IPS DF 19.7 (cell line): Measurements from ENCODE around the gene SMOC1.

Experiments
- DNase-seq: peaks from one replicate; pipeline ENCODE4 v3.0.0-alpha.2; 2013; ENCODE audit warnings: low read depth, low spot score

The SMOC1 gene

DNA sequence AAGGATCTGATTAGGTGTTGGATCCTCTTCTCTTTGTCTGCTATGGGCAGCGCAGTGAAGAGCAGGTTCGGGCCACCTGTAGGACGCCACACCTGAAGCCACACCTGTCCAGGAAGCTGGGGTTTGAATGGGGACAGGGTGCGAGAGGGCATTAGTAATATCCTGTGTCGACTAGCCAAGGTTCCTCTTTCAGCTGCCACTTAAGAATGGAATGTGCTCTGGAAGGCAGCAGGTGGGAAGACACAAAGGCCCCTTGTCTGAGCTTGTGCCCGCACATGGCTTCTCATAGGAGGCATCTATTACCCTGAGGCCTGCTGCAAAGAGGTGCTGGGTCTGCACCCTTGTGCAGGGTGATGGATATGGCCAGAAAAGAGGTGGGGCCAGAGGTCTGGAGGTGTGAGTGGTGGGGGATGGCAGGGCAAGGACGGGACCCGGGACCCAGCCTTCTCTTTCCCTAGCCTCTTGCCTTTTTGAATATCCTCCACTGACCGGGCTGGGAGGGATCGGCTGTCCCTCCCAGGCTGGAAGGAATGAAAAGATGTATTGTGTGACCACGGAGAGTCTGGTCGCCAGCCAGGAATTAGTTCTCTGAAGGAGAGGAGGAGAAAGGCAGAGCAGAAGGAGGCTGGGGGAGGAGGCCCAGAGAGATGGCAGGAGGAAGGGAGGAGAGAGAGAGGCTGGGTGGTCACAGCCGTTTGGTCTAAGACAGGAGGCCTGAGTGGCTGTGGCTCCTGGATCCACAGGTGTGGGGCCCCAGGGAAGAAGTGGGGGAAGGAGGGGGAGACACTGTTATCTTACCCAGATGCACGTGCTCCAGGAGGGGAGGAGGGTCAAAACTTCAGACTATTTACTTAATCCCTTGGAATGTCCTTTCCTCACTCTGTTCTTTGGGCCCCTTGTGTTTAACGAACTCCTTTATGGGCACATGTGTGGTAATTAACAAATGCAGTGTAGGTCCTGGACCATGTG lies 101.5 kb downstream of the SMOC1 start:
- no peak for DNase-seq

DNA sequence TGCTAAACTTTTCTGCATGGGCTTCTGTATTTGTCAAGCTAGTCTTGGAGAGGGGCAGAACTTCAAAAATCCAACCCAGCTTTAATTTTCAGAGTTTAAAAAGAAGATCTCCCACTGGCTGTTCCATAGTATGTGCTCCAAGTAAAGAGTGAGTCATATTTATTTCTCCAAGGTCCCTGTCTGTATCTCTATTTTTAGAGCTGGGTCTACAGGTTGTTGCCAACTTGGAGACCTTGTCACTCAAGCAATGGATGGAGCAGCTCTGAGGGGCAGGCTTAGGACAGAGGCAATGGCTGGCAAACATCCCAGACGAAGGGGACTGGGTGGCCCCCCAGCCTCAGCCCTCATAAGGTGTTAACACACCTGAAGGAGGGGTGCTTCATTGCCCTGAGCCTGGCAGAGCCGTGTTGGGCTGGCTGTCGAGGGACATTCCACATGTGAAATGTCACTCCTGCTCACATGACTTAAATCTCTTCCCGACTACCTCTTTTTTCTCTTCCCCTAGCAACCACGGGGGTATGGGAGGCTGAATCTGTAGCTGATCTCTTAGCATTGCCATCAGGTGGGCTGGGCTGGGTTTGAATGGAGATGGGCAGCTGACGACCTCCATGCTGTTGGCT lies 103.1 kb downstream of the SMOC1 start:
- no peak for DNase-seq

DNA sequence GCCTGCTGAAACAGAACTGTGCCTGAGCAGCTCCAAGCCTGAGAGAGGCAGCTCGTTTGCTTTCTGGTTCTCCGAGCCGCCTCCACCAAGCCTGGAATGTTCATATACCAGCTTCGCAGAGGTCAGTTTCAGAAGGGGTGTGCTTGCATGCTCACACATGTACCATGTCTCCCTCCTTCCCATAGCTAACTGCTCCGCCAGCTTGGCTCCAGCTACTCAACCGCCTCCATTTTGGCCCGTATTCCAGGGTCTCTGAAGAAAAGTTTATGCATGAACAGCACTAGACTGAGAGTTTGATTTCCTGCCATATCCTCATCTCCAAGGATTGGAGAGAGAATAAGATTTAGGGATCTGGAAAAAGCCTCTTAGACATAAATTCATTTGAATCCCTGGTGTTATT lies 103.7 kb downstream of the SMOC1 start:
- no peak for DNase-seq

- no peak for DNase-seq
These were observed 104.1 kb downstream of the SMOC1 start for GRCh38 chr14:69983317-69983716.

DNA sequence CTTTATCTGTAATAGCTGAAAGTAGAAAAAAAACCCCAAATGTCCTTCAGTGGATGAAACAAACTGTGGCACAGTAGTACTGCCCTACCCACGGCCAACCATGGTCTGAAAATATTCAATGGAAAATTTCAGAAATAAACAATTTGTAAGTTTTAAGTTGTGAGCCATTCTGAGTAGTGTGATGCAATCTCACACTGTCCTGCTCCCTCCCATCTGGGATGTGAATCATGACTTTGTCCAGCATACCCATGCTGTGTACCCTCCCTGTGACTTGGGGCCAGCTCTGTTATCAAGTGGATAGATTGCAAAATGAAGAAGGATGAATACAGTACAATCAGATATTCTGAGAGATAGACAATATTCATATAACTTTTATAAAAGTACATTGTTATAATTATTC lies 106.2 kb downstream of the SMOC1 start:
- no peak for DNase-seq

DNA sequence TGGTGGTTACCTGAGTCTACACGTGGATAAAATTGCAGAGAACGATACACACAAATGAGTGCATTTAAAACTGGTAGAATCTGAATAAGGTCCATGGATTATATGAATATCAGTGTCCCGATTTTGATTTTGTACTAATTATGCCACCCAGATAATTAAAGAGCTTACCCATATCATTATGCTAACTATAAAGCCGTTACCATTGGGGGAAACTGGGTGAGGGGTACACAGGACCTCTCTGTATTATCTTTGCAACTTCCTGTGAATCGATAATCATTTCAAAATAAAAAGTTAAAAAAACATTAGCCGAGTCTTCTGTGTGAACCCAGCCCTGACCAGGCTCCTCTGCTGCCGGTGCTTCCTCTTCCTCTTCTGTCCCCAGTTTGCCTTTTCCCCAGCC lies 107.1 kb downstream of the SMOC1 start:
- no peak for DNase-seq

DNA sequence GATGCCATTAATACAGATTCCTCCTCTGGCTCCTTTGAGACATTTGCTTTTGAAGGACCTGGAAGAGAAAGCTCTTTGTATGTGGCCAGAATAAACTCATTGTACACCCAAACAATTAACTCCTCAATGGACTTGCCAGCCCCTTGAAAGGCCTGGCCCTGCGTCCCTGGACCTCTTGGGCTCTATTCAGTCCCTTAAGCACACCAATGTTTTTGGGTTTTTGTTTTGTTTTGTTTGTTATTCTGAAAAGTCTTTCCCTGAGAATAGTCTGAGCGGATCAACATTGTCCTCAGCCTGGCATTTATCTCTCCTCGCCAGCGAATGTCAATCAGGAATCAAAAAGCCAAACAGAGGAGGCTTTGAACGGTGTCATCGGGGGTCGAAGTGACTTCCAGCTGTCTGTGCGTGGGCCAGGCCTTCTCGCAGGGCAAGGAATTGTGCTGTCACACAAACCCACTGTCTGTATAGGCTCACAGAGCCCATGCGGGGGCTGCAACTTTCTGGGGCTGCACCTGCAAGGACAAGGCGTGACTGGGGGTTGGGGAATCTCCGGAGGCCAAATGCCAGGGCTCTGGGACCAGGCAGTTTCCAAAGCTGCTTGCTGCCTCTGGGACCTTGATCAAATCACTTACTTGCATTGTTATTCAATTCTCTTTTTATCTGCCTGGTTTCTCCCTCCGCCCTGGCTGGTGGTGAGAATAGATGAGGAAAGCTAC lies 108.3 kb downstream of the SMOC1 start:
- peak; percentile 38 for DNase-seq

DNA sequence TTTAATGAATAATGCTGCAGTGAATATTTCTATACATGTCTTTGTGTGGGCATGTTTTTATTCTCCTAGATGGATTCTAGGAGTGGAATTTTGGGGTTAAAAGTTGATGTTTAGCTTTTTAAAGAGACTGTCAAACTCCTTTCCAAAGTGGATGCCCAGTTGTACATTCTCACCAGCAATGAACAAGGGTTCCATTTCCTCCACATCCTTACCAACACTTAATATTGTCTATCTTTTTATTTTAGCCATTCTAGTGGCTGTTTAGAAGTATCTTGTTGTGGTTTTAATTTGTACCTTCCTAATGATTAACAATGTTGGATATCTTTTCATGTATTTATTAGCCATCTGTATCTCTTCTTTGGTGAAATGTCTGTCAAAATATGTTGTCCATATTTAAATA lies 109.8 kb downstream of the SMOC1 start:
- DNase-seq, result no peak

GRCh38 chr14:69989622-69990021 lies 110.4 kb downstream of the SMOC1 start:
- no peak for DNase-seq

DNA sequence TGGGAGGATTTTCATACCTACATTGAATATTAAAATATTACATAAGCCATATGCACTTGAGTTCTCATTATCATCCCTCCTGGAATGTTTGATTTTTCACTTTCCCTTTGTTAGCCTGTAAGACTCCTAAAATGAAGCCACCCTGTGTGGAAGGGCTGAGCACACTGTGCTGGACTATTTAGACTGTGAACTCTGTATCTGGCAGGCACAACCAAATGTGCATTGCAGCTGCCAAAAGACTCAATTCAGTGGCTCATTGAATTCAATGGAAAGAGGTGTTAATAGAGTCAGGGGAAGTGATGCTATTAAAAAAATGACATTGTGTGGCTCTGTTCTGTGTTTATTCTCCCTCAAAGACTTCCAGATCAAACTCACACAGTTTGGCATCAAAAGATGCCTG lies 111.1 kb downstream of the SMOC1 start:
- no peak for DNase-seq

DNA sequence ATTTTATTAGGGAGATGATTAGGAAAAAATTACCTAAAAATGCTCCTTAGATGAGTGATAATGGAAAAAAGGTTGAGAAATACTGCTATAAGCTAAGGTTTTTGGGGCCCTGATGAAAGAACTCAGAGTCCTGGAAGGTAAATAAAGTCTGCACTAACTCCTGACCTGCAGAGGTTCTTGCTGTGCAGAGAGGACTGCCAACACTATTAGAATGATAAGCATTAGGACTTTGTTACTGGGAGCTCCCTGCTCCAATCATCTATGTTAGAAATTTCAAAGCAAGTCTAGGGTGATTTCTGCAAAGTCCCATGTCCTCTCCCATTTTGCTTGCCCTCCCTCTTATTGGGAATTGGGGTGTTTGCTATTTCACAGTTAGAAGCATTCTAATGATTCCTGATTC lies 112.2 kb downstream of the SMOC1 start:
- DNase-seq, result no peak

GRCh38 chr14:69992564-69992963 lies 113.3 kb downstream of the SMOC1 start:
- no peak for DNase-seq

GRCh38 chr14:69993326-69993725 lies 114.1 kb downstream of the SMOC1 start:
- no peak for DNase-seq

- no peak for DNase-seq
These were observed 114.8 kb downstream of the SMOC1 start for GRCh38 chr14:69994002-69994401.

DNA sequence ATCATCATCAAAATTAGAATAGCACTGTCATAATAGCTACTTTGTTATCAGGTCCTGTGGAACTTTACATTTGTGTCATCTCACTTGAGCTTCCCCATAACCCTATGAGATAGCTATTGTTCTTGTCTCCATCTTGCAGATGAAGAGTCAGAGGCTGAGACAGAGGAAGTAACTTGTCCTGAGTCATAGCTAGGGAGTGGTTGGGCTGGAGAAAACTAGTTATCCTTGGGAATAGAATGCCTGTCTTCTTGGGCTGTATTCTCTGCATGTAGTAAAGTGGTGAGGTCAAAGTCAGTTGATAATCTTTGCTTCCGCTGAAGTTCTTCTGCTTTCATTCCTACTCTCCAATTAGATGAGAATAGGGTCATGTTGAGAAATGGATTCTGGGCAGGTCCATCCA lies 117.0 kb downstream of the SMOC1 start:
- no peak for DNase-seq

GRCh38 chr14:69997849-69998248 lies 118.6 kb downstream of the SMOC1 start:
- DNase-seq, result no peak

DNA sequence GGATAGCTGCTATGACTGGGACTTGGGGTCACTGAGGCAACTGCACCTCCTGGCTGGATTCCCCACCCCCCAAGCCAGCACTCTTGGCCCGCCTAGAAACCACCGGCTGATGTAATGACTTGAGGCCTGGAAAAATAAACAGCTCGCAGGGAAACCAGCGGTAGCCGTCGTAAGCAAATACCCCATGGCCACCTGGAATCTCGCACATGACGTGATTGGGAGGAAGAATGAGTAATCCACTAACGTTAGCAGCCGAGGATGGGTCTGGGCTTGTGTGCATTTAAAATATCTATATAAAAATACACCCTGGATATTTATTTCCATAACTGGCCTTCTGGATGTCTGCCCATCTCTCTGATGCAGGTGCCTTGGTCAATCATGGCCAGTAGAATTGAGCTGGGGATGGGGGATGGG lies 120.1 kb downstream of the SMOC1 start:
- no peak for DNase-seq

GRCh38 chr14:70000601-70001000 lies 121.4 kb downstream of the SMOC1 start:
- no peak for DNase-seq

DNA sequence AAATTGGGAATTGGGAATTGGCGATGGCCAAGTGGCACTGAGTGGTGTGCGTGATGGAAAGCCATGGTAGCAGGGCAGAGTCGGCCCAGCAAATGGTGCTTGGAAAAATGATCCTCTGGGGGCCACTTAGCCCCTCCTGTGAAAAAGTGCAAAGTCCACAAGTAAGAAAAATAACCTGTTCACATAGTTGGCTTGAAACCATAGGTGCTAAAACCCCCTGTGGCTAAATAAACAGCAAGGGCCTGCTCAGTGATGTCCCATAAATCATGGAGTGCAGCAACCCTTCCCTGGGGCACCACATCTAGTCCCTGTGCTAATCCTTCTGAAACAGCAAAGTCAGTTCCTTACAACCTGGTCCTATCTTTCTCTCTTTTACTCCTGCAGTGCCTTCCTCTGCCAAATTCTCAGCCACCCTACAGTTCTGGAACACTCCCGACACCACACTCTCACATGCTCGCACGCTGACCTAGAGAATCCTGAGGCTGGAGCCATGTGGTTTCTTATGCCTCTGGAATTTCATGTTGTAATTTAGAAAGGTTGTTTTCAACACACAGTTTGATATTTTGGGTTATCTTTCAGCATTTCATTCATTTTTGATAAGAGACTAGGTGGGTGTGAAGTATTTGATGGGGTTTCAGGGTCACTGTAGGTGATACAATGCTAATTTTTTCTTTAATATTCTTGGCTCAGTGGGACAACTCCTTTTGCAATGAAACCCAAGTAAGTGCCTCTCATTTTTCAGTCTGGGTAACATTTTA lies 123.6 kb downstream of the SMOC1 start:
- DNase-seq, result no peak

DNA sequence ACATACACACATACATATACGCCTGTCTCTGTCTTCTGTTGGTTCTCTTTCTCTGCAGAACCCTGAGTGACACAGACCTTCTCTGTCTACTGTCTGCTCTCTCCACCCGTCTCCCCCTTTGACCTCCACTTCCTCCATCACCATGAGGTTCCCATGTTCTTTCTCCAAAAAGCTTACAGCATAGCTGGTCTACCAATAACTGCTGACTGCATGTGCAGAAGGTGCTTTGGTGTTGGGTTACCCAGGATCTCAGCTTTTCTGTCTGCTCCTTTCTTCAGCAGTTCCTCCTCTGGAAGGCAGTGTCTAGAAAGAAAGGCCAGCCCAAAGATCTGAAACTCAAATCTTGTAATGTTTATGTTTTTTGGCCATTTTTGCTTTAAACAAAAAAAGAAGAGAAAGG lies 125.6 kb downstream of the SMOC1 start:
- no peak for DNase-seq

DNA sequence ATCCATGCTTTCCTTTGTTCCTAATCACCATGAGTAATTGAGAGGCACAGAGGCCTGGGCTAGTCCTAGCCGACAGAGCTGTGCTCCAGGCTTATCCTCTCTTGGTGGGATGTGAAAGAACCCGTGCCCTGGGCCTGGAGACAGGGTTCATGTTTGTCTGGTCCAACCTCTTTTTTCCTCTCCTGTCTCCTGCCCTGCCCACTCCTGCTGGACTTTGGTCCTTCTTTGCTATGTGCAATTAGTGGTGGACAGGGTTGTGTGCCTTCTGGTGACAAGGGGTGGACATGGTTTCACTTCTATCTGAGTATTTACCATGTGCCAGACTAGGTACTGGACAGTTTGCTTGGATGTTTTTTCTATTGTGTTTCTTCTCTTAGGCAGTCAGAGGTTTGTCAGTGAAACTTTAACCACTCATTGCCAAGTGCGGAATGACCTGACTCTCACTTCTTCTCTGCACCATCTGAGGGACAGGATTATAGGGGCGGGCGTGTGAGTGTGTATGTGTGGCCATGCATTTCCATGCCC lies 126.1 kb downstream of the SMOC1 start:
- no peak for DNase-seq

GRCh38 chr14:70006699-70007098 lies 127.5 kb downstream of the SMOC1 start:
- no peak for DNase-seq
